PC-3 (cell line): ENCODE data around the gene TBXAS1.

ENCODE experiments used
- CTCF ChIP-seq: fragments of 300-600 bp; sonication (generic); conservative IDR thresholded peaks from 2 replicates; pipeline ENCODE4 v1.5.1; 2017; ENCODE audit warnings: antibody characterized with exemption, low read depth, mild to moderate bottlenecking, low read length
- EZH2 ChIP-seq: fragments of 300-600 bp; sonication (generic); IDR thresholded peaks from one replicate; pipeline ENCODE4 v1.6.1; 2017; ENCODE audit warnings: antibody characterized with exemption, mild to moderate bottlenecking, low read length; ENCODE audit not compliant: unreplicated experiment
- EZH2phosphoT487 ChIP-seq: fragments of 300-600 bp; sonication (generic); IDR thresholded peaks from 2 replicates; pipeline ENCODE4 v1.6.1; 2018; ENCODE audit warnings: mild to moderate bottlenecking, antibody characterized with exemption, low read length, borderline replicate concordance

GRCh38 chr7:140033779-140034363 lies 204.8 kb downstream of the TBXAS1 start:
- TF ChIP-seq CTCF (no peak), EZH2 (no peak), EZH2phosphoT487 (no peak)
